OCI-LY7 (cell line): Measurements from ENCODE around the gene DTNB.

ENCODE experiments used
- EZH2phosphoT487 ChIP-seq: fragments of 200-600 bp; sonication (generic); IDR thresholded peaks from 2 replicates; pipeline ENCODE4 v1.6.1; 2018; ENCODE audit warnings: low read depth, borderline replicate concordance, mild to moderate bottlenecking, mixed run types, antibody characterized with exemption, low read length, moderate library complexity, mixed read lengths
- TF ChIP-seq, protein P1 (sequence below): fragments of 200-600 bp; sonication (generic); conservative IDR thresholded peaks from 2 replicates; pipeline ENCODE4 v1.5.1; 2014; ENCODE audit warnings: mild to moderate bottlenecking, antibody characterized with exemption, low read length, moderate library complexity, mixed read lengths

DNA sequence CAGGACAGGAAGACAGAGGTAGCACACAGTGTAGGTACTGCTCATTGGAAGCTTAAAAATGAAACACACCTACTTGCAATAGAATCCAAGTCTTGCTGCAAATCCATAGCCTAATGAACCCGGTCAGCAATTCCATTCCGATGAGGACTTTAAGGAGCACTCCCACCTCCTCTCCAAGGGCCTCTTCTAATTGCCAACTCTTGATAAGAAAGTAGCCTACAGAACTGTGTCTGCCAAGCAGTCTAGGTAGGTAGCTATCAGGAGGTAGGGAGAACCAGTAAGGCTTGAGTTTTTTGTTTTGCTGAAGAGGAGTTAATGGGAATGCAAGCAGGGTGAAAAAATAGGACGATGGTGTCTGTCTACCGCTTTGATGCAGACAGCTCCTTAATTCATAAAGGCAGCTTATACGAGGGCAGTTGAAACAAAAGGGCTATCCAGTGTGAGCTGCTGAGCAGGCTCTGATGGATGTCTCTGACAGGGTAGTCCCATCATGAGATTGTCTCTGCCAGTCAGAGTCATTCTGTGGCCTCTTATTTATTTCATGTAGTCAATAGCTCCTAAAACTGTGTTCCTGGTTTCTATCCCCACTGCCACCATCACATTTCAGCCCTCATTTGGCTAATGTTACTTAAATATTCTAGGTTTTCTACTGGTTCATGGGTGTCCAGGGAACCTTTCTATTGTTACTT is 176.0 kb downstream of the DTNB start:
- TF ChIP-seq, protein P1, sequence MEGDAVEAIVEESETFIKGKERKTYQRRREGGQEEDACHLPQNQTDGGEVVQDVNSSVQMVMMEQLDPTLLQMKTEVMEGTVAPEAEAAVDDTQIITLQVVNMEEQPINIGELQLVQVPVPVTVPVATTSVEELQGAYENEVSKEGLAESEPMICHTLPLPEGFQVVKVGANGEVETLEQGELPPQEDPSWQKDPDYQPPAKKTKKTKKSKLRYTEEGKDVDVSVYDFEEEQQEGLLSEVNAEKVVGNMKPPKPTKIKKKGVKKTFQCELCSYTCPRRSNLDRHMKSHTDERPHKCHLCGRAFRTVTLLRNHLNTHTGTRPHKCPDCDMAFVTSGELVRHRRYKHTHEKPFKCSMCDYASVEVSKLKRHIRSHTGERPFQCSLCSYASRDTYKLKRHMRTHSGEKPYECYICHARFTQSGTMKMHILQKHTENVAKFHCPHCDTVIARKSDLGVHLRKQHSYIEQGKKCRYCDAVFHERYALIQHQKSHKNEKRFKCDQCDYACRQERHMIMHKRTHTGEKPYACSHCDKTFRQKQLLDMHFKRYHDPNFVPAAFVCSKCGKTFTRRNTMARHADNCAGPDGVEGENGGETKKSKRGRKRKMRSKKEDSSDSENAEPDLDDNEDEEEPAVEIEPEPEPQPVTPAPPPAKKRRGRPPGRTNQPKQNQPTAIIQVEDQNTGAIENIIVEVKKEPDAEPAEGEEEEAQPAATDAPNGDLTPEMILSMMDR, result no peak
- TF ChIP-seq EZH2phosphoT487, result no peak
